WTC11 (cell line): Measurements from ENCODE around the gene ZNF841.

Experiments
- CREM ChIP-seq: sonication (generic); formaldehyde crosslinking; IDR thresholded peaks from 2 replicates; pipeline ENCODE4 v1.8.1; 2022; ENCODE audit warnings: mild to moderate bottlenecking, missing genetic modification reagents, moderate library complexity
- FOXJ3 ChIP-seq: sonication (generic); formaldehyde crosslinking; IDR thresholded peaks from 2 replicates; pipeline ENCODE4 v1.9.0; 2021; ENCODE audit warnings: missing genetic modification reagents, mild to moderate bottlenecking, borderline replicate concordance
- NFE2L1 ChIP-seq: sonication (generic); formaldehyde crosslinking; IDR thresholded peaks from 2 replicates; pipeline ENCODE4 v1.8.1; 2023; ENCODE audit warnings: missing genetic modification reagents
- PRDM15 ChIP-seq: sonication (generic); formaldehyde crosslinking; IDR thresholded peaks from 2 replicates; pipeline ENCODE4 v1.8.0; 2022; ENCODE audit warnings: missing genetic modification reagents
- SP1 ChIP-seq: sonication (generic); formaldehyde crosslinking; conservative IDR thresholded peaks from 2 replicates; pipeline ENCODE4 v1.8.1; 2022; ENCODE audit warnings: missing genetic modification reagents
- ZNF317 ChIP-seq: sonication (generic); formaldehyde crosslinking; IDR thresholded peaks from 2 replicates; pipeline ENCODE4 v1.8.1; 2023; ENCODE audit warnings: low read depth, mild to moderate bottlenecking, moderate library complexity, missing genetic modification reagents, borderline replicate concordance
- ZNF423 ChIP-seq: fragments of 250-450 bp; sonication (Bioruptor Pico); IDR thresholded peaks from 2 replicates; pipeline ENCODE4 v2.1.2; 2022; ENCODE audit warnings: mild to moderate bottlenecking, moderate library complexity
- TF ChIP-seq, protein P1 (sequence below): fragments of 200-600 bp; IDR thresholded peaks from 2 replicates; pipeline ENCODE4 v1.8.0; 2022; ENCODE audit warnings: antibody characterized with exemption

GRCh38 chr19:52028780-52029123 is 66.8 kb downstream of the ZNF841 start:
- TF ChIP-seq SP1 (CRISPR knock-in tag) (no peak), ZNF317 (CRISPR knock-in tag) (no peak), NFE2L1 (no peak), CREM (no peak), FOXJ3 (no peak), PRDM15 (CRISPR knock-in tag) (no peak), ZNF423 (CRISPR knock-in tag) (no peak)
- TF ChIP-seq, protein P1, sequence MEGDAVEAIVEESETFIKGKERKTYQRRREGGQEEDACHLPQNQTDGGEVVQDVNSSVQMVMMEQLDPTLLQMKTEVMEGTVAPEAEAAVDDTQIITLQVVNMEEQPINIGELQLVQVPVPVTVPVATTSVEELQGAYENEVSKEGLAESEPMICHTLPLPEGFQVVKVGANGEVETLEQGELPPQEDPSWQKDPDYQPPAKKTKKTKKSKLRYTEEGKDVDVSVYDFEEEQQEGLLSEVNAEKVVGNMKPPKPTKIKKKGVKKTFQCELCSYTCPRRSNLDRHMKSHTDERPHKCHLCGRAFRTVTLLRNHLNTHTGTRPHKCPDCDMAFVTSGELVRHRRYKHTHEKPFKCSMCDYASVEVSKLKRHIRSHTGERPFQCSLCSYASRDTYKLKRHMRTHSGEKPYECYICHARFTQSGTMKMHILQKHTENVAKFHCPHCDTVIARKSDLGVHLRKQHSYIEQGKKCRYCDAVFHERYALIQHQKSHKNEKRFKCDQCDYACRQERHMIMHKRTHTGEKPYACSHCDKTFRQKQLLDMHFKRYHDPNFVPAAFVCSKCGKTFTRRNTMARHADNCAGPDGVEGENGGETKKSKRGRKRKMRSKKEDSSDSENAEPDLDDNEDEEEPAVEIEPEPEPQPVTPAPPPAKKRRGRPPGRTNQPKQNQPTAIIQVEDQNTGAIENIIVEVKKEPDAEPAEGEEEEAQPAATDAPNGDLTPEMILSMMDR, result no peak
